ENCODE data around the gene AGPAT2. TPM values are rescaled to one million over a fixed set of nuclear protein-coding genes. Genes with fewer than 3 reads are reported as not detected.

AGPAT2 gene
- total RNA-seq, 1 experiment from 2014 or later: 124 TPM

DNA sequence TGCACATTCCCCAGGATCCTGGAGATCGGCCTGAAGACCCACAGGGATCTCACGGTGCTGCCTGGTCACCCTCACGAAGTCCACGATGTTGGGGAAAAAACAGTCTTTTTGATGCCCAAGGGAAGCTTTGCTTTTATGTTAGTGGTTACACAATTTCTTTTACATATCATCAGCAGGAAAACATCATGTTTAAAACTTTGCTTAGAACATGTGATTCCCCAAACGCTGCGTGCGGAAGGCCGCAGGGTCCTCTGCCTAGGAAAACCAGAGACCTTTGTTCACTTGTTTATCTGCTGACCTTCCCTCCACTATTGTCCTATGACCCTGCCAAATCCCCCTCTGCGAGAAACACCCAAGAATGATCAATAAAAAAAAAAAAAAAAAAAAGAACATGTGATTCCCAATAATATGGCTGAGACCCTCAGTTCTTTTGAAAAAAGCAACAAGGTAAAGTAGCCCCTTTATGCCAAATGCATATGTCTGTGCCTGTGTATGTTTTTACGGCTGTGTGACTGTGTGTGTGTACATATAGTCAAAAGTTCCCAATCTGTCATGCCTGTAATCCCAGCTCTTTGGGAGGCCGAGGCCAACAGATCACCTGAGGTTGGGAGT, 11.5 kb upstream of the AGPAT2 start:
- no peaks in the 10 kb centered on the region for H3K36me3 ChIP-seq (ENCODE audit: low read depth)
- H3K27ac ChIP-seq: no peak overlapping the region
- no peaks in the 10 kb centered on the region for H3K27me3 ChIP-seq (ENCODE audit: insufficient read depth, low read depth)
- H4K20me1 ChIP-seq (ENCODE audit: insufficient read depth): no peaks in the 10 kb centered on the region
- TF ChIP-seq, protein P1, sequence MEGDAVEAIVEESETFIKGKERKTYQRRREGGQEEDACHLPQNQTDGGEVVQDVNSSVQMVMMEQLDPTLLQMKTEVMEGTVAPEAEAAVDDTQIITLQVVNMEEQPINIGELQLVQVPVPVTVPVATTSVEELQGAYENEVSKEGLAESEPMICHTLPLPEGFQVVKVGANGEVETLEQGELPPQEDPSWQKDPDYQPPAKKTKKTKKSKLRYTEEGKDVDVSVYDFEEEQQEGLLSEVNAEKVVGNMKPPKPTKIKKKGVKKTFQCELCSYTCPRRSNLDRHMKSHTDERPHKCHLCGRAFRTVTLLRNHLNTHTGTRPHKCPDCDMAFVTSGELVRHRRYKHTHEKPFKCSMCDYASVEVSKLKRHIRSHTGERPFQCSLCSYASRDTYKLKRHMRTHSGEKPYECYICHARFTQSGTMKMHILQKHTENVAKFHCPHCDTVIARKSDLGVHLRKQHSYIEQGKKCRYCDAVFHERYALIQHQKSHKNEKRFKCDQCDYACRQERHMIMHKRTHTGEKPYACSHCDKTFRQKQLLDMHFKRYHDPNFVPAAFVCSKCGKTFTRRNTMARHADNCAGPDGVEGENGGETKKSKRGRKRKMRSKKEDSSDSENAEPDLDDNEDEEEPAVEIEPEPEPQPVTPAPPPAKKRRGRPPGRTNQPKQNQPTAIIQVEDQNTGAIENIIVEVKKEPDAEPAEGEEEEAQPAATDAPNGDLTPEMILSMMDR (conservative IDR thresholded peaks at IDR 0.05): no peak
- TF ChIP-seq EZH2 (IDR thresholded peaks at IDR 0.05; ENCODE audit: low read depth): no peak
- no peak overlapping the region for H3K4me2 ChIP-seq
- no TSS peak for BruUV-seq (replicated peaks)
- ChIA-PET POLR2A (ENCODE audit: unreplicated experiment) (interaction anchor here (0.6 kb wide), 1 partner anchor 219 kb away, joined by 5 read pairs; no protein-coding TSS in a partner anchor), CTCF (no interaction called here)
- no peaks in the 10 kb centered on the region for H3K79me2 ChIP-seq (ENCODE audit: low read depth)
- H2AFZ ChIP-seq: no peak overlapping the region
- no peaks in the 10 kb centered on the region for H3K9me3 ChIP-seq (ENCODE audit: insufficient read depth, low read depth)
- H3F3A ChIP-seq (ENCODE audit: insufficient read depth, low read depth): peaks cover 34% of the 10 kb centered on the region
- intact Hi-C loops (cut with micrococcal nuclease; ENCODE audit: unreplicated experiment): no loop called here
- peaks cover 27% of the 10 kb centered on the region for H3K4me1 ChIP-seq (replicated peaks; ENCODE audit: insufficient read depth)
- no peaks in the 10 kb centered on the region for H3K9me2 ChIP-seq (ENCODE audit: insufficient read depth)
- DNase-seq: no peak
- no peak overlapping the region for H3K4me3 ChIP-seq

DNA sequence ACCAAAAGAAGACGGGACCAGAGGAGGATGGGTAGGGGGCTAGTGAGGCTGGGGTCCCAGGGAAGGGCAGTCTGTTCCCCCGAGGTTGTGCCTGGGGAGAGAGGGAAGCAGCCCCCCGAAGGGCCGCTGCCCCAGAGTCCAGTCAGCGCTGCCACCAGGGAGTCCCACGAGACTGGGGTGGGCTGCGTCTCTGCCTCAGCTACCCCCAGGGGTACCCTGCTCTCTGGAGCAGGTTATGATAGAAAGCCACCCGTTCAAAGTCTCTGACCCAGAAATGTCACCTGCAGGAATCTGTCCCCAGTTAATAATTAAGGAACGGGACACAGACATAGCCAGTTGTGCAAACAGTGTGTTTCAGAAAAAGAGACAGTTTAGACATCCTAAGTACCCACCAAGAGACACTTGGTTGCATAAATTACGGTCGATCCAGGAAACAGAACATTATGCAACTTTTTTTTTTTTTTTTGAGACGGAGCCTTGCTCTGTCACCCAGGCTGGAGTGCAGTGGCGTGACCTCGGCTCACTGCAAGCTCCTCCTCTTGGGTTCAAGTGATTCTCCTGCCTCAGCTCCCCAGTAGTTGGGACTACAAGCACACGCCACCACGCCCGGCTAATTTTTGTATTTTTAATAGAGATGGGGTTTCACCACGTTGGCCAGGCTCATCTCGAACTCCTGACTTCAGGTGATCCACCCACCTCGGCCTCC, 10.7 kb upstream of the AGPAT2 start:
- Histone ChIP-seq H3K4me3 (no peak overlapping the region), H3K27ac (no peak overlapping the region), H3K27me3 (ENCODE audit: insufficient read depth, low read depth) (no peaks in the 10 kb centered on the region), H3K9me3 (ENCODE audit: insufficient read depth, low read depth) (no peaks in the 10 kb centered on the region), H3K36me3 (ENCODE audit: low read depth) (no peaks in the 10 kb centered on the region), H3F3A (ENCODE audit: insufficient read depth, low read depth) (peaks cover 40% of the 10 kb centered on the region), H3K4me2 (no peak overlapping the region), H2AFZ (no peak overlapping the region), H3K9me2 (ENCODE audit: insufficient read depth) (no peaks in the 10 kb centered on the region), H3K4me1 (replicated peaks; ENCODE audit: insufficient read depth) (peaks cover 35% of the 10 kb centered on the region), H3K79me2 (ENCODE audit: low read depth) (no peaks in the 10 kb centered on the region), H4K20me1 (ENCODE audit: insufficient read depth) (no peaks in the 10 kb centered on the region)
- TF ChIP-seq, protein P1 (conservative IDR thresholded peaks at IDR 0.05): no peak
- no peak for TF ChIP-seq EZH2 (IDR thresholded peaks at IDR 0.05; ENCODE audit: low read depth)
- CTCF ChIA-PET: interaction anchor here (0.8 kb wide), 1 partner anchor 34 kb away, joined by 8 read pairs; no protein-coding TSS in a partner anchor
- intact Hi-C loops (cut with micrococcal nuclease; ENCODE audit: unreplicated experiment): no loop called here
- DNase-seq: no peak
- POLR2A ChIA-PET (ENCODE audit: unreplicated experiment): no interaction called here
- no TSS peak for BruUV-seq (replicated peaks)

DNA sequence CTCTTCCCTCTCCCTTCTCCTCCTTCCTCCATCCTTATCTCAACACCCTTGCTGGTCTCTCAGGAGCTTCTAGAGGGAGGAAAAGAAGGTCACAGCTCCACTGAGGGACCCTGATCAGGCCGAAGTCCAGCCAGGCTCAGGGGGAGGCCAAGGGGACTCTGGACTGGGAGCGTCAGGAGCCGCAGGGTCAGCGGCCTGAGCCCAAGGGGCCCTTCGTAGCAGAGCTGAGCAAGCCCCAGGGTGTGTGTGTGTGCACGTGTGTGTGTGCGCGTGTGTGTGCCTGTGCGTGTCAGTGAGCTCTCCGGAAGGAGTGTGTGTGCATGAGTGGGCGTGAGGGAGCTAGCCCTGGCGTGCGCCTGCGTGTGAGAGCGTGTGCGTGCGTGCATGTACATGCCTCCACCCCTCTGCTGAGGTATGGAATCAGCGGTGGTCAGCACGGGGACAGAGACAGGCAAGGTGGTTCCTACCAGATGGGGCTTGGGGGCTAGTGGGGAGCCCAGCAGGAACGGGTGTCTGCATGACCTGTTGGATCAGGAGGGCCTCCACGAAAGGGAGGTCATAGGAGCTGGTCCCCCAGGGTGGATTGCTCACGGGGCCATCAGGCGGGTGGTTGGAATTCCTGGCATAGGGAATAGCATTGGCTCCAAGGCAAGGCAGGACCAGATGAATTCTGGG, 10.0 kb upstream of the AGPAT2 start:
- CTCF ChIA-PET: interaction anchor here (0.8 kb wide), 1 partner anchor 35 kb away, joined by 8 read pairs; no protein-coding TSS in a partner anchor
- H2AFZ ChIP-seq: no peak overlapping the region

More for the DNA sequence above, 10.0 kb upstream of the AGPAT2 start:
- POLR2A ChIA-PET (ENCODE audit: unreplicated experiment): no interaction called here
- no peaks in the 10 kb centered on the region for H3K9me2 ChIP-seq (ENCODE audit: insufficient read depth)
- intact Hi-C loops (cut with micrococcal nuclease; ENCODE audit: unreplicated experiment): no loop called here
- peaks cover 42% of the 10 kb centered on the region for H3K4me1 ChIP-seq (replicated peaks; ENCODE audit: insufficient read depth)
- no peak overlapping the region for H3K27ac ChIP-seq
- peaks cover 42% of the 10 kb centered on the region for H3F3A ChIP-seq (ENCODE audit: insufficient read depth, low read depth)
- no peak overlapping the region for H3K4me2 ChIP-seq
- no peaks in the 10 kb centered on the region for H3K9me3 ChIP-seq (ENCODE audit: insufficient read depth, low read depth)
- H4K20me1 ChIP-seq (ENCODE audit: insufficient read depth): no peaks in the 10 kb centered on the region
- no peak for TF ChIP-seq EZH2 (IDR thresholded peaks at IDR 0.05; ENCODE audit: low read depth)
- TF ChIP-seq, protein P1 (conservative IDR thresholded peaks at IDR 0.05): no peak
- no peak for DNase-seq
- BruUV-seq (replicated peaks): no TSS peak
- H3K36me3 ChIP-seq (ENCODE audit: low read depth): no peaks in the 10 kb centered on the region
- H3K79me2 ChIP-seq (ENCODE audit: low read depth): no peaks in the 10 kb centered on the region
- H3K4me3 ChIP-seq: no peak overlapping the region
- H3K27me3 ChIP-seq (ENCODE audit: insufficient read depth, low read depth): no peaks in the 10 kb centered on the region
